ENCODE results near the gene SEMA4F. TPM values are rescaled to one million over a fixed set of nuclear protein-coding genes. Genes with fewer than 3 reads are reported as not detected.

Gene SEMA4F
- polyA plus RNA-seq, 3 donors = 0.16 to 0.44 (median 0.43) TPM

GRCh38 chr2:74708883-74709282, 54.8 kb downstream of the SEMA4F start:
- Histone ChIP-seq H3K27me3 (ENCODE audit: control insufficient read depth in 2 of 2, insufficient read depth in 2 of 2, low read length in 2 of 2) (no peaks in the 10 kb centered on the region), H3K36me3 (replicated peaks in 1 of 2; ENCODE audit: control insufficient read depth in 1 of 2, insufficient read depth in 2 of 2, low read length in 2 of 2) (no peaks in the 10 kb centered on the region), H2AFZ (ENCODE audit: insufficient read depth, low read depth, low read length, poor library complexity, severe bottlenecking) (no peak overlapping the region), H4K20me1 (ENCODE audit: insufficient read depth, low read length) (no peaks in the 10 kb centered on the region), H3K4me1 (ENCODE audit: control insufficient read depth in 1 of 2, insufficient read depth in 2 of 2, low read length in 2 of 2) (peaks cover 6 to 7% of the 10 kb centered on the region in 2 donors), H3K4me3 (replicated peaks in 1 of 3; ENCODE audit: low read depth in 2 of 3, low read length in 3 of 3) (no peak overlapping the region), H3K79me2 (ENCODE audit: insufficient read depth, low read length) (no peaks in the 10 kb centered on the region), H3K27ac (ENCODE audit: low read depth in 1 of 2, low read length in 2 of 2) (no peak overlapping the region), H3K9me3 (replicated peaks in 1 of 2; ENCODE audit: control insufficient read depth in 1 of 2, insufficient read depth in 1 of 2, low read length in 2 of 2) (no peaks in the 10 kb centered on the region), H3K4me2 (replicated peaks; ENCODE audit: extremely low read depth, low read length, poor library complexity, severe bottlenecking) (no peak overlapping the region), H3K9ac (ENCODE audit: insufficient read depth, low read length, poor library complexity, severe bottlenecking) (no peak overlapping the region)
- peak in 2 of 3 donors; percentile 25 to 34 for DNase-seq
- no peak for TF ChIP-seq CTCF (IDR thresholded peaks at IDR 0.05)
- peaks cover 0 to 3% (median 0%) of the 10 kb centered on the region in 7 donors for H3K9me3 Mint-ChIP-seq
- no CpG with 5 or more reads among the region's 4 CpGs for WGBS (ENCODE audit: insufficient coverage)
- peaks cover 10% of the 10 kb centered on the region for H3K4me1 Mint-ChIP-seq
- H3K4me3 Mint-ChIP-seq = no peak overlapping the region
- H3K27ac Mint-ChIP-seq = peak overlapping the region in 1 of 7 donors; percentile 50
- H3K36me3 Mint-ChIP-seq = no peaks in the 10 kb centered on the region
- peaks cover 2 to 4% (median 3%) of the 10 kb centered on the region in 3 donors for H3K27me3 Mint-ChIP-seq (ENCODE audit: low read depth in 3 of 3)
- intact Hi-C loops (cut with micrococcal nuclease) = no loop called here

- Mint-ChIP-seq H3K9me3 (peaks cover 0 to 3% (median 0%) of the 10 kb centered on the region in 7 donors), H3K36me3 (no peaks in the 10 kb centered on the region), H3K4me1 (peaks cover 19% of the 10 kb centered on the region), H3K4me3 (no peak overlapping the region), H3K27ac (no peak overlapping the region), H3K27me3 (ENCODE audit: low read depth in 3 of 3) (peaks cover 2 to 5% (median 3%) of the 10 kb centered on the region in 3 donors)
- H2AFZ ChIP-seq (ENCODE audit: insufficient read depth, low read depth, low read length, poor library complexity, severe bottlenecking) = no peak overlapping the region
- intact Hi-C loops (cut with micrococcal nuclease) = no loop called here
- no peak for TF ChIP-seq CTCF (IDR thresholded peaks at IDR 0.05)
- WGBS (ENCODE audit: insufficient coverage) = 94% methylated on average over 8 of the region's 9 CpGs
- no peaks in the 10 kb centered on the region for H3K79me2 ChIP-seq (ENCODE audit: insufficient read depth, low read length)
- H3K27me3 ChIP-seq (ENCODE audit: control insufficient read depth in 2 of 2, insufficient read depth in 2 of 2, low read length in 2 of 2) = no peaks in the 10 kb centered on the region
- H4K20me1 ChIP-seq (ENCODE audit: insufficient read depth, low read length) = no peaks in the 10 kb centered on the region
- H3K9ac ChIP-seq (ENCODE audit: insufficient read depth, low read length, poor library complexity, severe bottlenecking) = no peak overlapping the region
- no peak overlapping the region for H3K4me2 ChIP-seq (replicated peaks; ENCODE audit: extremely low read depth, low read length, poor library complexity, severe bottlenecking)
- no peak overlapping the region for H3K4me3 ChIP-seq (replicated peaks in 1 of 3; ENCODE audit: low read depth in 2 of 3, low read length in 3 of 3)
- peaks cover 12 to 16% of the 10 kb centered on the region in 2 donors for H3K4me1 ChIP-seq (ENCODE audit: control insufficient read depth in 1 of 2, insufficient read depth in 2 of 2, low read length in 2 of 2)
- H3K36me3 ChIP-seq (replicated peaks in 1 of 2; ENCODE audit: control insufficient read depth in 1 of 2, insufficient read depth in 2 of 2, low read length in 2 of 2) = no peaks in the 10 kb centered on the region
- DNase-seq = no peak
- no peaks in the 10 kb centered on the region for H3K9me3 ChIP-seq (replicated peaks in 1 of 2; ENCODE audit: control insufficient read depth in 1 of 2, insufficient read depth in 1 of 2, low read length in 2 of 2)
- no peak overlapping the region for H3K27ac ChIP-seq (ENCODE audit: low read depth in 1 of 2, low read length in 2 of 2)
These were observed 58.4 kb downstream of the SEMA4F start for GRCh38 chr2:74712223-74713053.

All from CD14-positive monocyte (primary cell).